K562 (cell line): ENCODE results near the gene SMIM35.

ENCODE experiments used
- EZH2 ChIP-seq: IDR thresholded peaks from 2 replicates; pipeline ENCODE4 v1.6.1; 2012; ENCODE audit warnings: low read depth, mild to moderate bottlenecking, inconsistent platforms, low read length, borderline replicate concordance
- MYNN ChIP-seq, 2 experiments: sonication (generic); formaldehyde crosslinking in 1 of 2; IDR thresholded peaks; 2 replicates each; pipeline versions ENCODE4 v1.5.0 to v1.6.1; 2016 to 2020; ENCODE audit warnings: antibody characterized with exemption in 1 of 2, missing genetic modification reagents in 1 of 2
- SLC30A9 ChIP-seq: fragments of 250-450 bp; sonication (Bioruptor Pico); IDR thresholded peaks from 2 replicates; pipeline ENCODE4 v1.8.0; 2022; ENCODE audit warnings: mild to moderate bottlenecking, moderate library complexity
- SRSF1 ChIP-seq: fragments of 200-400 bp; formaldehyde crosslinking; IDR thresholded peaks from 2 replicates; pipeline ENCODE4 v1.6.1; 2017; ENCODE audit warnings: mild to moderate bottlenecking, low read depth, low read length, moderate library complexity
- TF ChIP-seq, protein P1 (sequence below): IDR thresholded peaks from 2 replicates; pipeline ENCODE4 v1.6.1; 2016; ENCODE audit warnings: missing genetic modification characterization, missing compliant biosample characterization
- TF ChIP-seq, protein P2 (sequence below): fragments of 250-450 bp; sonication (Bioruptor Pico); IDR thresholded peaks from 2 replicates; pipeline ENCODE4 v1.8.0; 2021; ENCODE audit warnings: mild to moderate bottlenecking, moderate library complexity
- TF ChIP-seq, protein P3 (sequence below): sonication (generic); formaldehyde crosslinking; IDR thresholded peaks from 2 replicates; pipeline ENCODE4 v1.5.0; 2020; ENCODE audit warnings: missing genetic modification reagents

DNA sequence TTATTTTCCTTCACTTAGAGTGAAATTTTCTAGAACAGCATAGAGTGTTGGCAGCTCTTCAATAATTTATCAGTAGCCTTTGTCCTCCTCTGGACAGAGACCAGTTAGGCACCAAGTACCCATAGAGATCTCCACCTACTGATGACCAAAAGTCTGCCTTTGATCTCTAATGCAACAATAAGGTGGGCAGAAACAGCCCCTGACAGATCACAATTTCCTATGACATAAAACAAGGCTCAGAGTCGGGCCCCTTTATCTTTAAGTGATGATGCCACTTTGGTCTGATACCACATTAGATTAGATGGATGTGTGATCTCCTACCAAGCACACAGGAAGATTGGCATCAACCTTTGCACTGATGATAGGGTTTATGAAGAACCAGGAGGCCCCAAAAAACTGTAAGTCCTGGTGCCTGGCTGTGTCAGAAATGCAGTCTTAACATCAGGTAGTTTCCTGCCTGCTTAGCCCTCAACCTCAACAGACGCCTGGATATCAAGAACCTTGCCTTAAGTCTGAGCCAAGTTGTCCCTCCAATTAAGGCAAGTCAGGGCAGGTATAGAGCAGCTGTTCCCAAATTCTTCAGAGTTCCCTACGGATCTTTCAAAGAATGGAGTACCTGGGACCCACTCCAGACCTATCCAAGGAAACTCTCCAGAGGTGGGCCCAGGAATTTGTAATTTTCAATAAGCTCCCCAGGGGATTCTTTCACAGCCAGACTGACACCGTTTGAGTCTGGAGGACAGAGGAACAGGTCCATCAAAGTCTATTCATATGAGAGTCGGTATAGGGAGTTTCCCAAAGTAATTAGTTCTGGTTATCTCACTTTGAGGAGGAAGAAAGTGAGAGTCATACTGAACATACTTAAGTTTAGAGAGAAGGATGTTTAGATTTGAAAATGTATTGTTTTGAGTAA, 40.5 kb downstream of the SMIM35 start:
- TF ChIP-seq SRSF1 (no peak), EZH2 (no peak), SLC30A9 (CRISPR knock-in tag) (no peak), MYNN (IDR thresholded peaks at IDR 0.05) (no peak), MYNN (CRISPR knock-in tag; IDR thresholded peaks at IDR 0.05) (no peak)
- TF ChIP-seq, protein P1, sequence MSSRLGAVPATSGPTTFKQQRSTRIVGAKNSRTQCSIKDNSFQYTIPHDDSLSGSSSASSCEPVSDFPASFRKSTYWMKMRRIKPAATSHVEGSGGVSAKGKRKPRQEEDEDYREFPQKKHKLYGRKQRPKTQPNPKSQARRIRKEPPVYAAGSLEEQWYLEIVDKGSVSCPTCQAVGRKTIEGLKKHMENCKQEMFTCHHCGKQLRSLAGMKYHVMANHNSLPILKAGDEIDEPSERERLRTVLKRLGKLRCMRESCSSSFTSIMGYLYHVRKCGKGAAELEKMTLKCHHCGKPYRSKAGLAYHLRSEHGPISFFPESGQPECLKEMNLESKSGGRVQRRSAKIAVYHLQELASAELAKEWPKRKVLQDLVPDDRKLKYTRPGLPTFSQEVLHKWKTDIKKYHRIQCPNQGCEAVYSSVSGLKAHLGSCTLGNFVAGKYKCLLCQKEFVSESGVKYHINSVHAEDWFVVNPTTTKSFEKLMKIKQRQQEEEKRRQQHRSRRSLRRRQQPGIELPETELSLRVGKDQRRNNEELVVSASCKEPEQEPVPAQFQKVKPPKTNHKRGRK (tag) = no peak
- TF ChIP-seq, protein P2, sequence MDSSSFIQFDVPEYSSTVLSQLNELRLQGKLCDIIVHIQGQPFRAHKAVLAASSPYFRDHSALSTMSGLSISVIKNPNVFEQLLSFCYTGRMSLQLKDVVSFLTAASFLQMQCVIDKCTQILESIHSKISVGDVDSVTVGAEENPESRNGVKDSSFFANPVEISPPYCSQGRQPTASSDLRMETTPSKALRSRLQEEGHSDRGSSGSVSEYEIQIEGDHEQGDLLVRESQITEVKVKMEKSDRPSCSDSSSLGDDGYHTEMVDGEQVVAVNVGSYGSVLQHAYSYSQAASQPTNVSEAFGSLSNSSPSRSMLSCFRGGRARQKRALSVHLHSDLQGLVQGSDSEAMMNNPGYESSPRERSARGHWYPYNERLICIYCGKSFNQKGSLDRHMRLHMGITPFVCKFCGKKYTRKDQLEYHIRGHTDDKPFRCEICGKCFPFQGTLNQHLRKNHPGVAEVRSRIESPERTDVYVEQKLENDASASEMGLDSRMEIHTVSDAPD (CRISPR knock-in tag) = no peak
- TF ChIP-seq, protein P3, sequence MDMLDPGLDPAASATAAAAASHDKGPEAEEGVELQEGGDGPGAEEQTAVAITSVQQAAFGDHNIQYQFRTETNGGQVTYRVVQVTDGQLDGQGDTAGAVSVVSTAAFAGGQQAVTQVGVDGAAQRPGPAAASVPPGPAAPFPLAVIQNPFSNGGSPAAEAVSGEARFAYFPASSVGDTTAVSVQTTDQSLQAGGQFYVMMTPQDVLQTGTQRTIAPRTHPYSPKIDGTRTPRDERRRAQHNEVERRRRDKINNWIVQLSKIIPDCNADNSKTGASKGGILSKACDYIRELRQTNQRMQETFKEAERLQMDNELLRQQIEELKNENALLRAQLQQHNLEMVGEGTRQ (CRISPR knock-in tag) = no peak
